ENCODE data around the gene RBMS1.

RBMS1 gene

DNA sequence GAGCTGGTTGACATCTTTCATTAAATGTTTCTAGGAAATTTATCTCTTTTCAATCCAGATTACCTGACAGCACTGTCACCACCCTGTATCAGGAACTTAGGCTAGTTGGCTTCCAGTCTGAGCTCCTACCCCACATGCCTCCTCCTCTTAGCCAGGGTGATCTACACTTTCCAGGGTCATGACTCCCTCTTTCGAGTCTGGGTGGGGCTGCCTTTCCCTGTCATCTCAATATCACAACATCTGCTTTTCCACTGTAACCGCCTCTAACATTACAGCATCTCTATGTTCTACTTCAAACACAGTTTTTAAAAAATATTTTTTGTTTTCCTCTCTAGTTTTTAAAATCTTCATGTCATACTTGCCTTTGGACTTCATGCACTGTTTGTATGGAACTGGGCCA, 129.2 kb downstream of the RBMS1 start:
- TF ChIP-seq, protein P1, sequence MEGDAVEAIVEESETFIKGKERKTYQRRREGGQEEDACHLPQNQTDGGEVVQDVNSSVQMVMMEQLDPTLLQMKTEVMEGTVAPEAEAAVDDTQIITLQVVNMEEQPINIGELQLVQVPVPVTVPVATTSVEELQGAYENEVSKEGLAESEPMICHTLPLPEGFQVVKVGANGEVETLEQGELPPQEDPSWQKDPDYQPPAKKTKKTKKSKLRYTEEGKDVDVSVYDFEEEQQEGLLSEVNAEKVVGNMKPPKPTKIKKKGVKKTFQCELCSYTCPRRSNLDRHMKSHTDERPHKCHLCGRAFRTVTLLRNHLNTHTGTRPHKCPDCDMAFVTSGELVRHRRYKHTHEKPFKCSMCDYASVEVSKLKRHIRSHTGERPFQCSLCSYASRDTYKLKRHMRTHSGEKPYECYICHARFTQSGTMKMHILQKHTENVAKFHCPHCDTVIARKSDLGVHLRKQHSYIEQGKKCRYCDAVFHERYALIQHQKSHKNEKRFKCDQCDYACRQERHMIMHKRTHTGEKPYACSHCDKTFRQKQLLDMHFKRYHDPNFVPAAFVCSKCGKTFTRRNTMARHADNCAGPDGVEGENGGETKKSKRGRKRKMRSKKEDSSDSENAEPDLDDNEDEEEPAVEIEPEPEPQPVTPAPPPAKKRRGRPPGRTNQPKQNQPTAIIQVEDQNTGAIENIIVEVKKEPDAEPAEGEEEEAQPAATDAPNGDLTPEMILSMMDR (IDR thresholded peaks at IDR 0.05; ENCODE audit: extremely low read depth, missing control alignments), result no peak

DNA sequence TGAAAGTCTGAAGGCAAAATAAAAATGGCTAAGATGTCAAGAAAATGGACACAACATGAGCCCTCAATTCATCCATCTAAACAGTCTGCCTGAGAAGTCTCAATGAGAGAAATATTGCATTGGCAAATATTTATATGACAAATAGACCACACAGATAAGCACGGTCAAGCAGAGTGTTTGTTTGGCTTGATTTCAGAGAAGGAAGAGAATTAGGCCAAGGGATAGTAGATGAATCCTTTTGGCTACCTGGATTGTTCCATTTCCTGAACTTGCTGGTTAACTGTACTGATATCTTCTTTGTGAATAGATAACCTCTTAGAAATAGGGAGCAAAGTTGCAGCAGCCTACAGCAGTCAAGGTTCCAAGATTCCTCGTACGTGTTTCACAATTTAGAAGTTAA, 129.6 kb downstream of the RBMS1 start:
- TF ChIP-seq, protein P1 (IDR thresholded peaks at IDR 0.05; ENCODE audit: extremely low read depth, missing control alignments), result no peak

More for the DNA sequence above, 129.2 kb downstream of the RBMS1 start:
- no peak for DNase-seq (ENCODE audit: low spot score)

DNA sequence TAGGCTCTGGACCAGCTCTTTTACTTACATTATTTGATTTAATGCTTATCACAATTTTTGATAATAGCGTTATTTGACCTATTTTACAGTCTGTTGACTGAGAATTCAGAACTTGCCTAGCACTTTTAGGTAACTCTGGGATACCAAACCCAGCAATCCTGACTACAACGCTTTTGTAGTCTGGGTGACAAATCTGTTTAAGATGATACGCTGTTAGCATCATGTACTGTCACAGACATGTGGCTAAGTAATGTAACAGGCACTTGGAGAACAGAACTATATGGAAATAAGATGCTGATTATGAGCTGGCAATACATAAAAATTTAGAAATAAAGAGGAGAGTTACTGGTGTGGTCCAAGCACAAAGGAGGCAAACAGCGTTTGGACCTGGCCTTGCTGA, 130.6 kb downstream of the RBMS1 start:
- DNase-seq (ENCODE audit: low spot score), result no peak
- TF ChIP-seq, protein P1 (IDR thresholded peaks at IDR 0.05; ENCODE audit: extremely low read depth, missing control alignments), result no peak

More for the DNA sequence above, 129.6 kb downstream of the RBMS1 start:
- no peak for DNase-seq (ENCODE audit: low spot score)

DNA sequence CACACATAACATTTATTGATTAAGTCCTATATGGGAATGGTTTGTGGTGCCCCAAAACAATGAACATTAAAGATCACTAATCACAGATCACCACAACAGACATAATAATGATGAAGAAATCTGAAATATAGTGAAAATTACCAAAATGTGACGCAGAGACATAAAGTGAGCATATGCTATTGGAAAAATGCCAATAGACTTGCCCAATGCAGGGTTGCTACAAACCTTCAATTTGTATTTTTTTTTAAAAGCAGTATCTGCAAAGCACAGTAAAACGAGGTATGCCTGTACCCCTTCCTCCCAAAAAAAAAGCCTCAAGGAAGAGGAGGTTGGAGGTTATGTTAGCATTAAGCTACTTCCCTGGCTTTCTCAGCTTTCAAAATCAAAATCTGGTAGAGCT, 131.1 kb downstream of the RBMS1 start:
- TF ChIP-seq, protein P1 (IDR thresholded peaks at IDR 0.05; ENCODE audit: extremely low read depth, missing control alignments), result no peak
- DNase-seq (ENCODE audit: low spot score), result no peak

DNA sequence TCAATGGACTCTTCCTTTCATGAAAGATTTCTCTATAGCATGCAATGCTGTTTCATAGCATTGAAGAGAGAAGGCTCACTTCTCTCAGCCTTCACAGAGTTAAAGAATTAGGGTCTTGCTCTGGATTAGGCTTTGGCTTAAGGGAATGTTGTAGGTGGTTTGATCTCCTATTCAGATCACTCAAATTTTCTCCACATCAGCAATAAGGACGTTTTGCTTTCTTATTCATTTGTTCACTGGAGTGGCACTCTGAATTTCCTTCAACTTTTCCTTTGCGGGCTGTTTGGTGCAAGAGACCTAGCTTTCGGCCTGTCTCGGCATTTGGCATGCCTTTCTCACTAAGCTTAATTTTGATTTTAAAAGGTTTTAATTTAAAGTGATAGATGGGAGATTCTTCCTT, 131.6 kb downstream of the RBMS1 start:
- TF ChIP-seq, protein P1 (IDR thresholded peaks at IDR 0.05; ENCODE audit: extremely low read depth, missing control alignments), result no peak
- DNase-seq (ENCODE audit: low spot score), result no peak

DNA sequence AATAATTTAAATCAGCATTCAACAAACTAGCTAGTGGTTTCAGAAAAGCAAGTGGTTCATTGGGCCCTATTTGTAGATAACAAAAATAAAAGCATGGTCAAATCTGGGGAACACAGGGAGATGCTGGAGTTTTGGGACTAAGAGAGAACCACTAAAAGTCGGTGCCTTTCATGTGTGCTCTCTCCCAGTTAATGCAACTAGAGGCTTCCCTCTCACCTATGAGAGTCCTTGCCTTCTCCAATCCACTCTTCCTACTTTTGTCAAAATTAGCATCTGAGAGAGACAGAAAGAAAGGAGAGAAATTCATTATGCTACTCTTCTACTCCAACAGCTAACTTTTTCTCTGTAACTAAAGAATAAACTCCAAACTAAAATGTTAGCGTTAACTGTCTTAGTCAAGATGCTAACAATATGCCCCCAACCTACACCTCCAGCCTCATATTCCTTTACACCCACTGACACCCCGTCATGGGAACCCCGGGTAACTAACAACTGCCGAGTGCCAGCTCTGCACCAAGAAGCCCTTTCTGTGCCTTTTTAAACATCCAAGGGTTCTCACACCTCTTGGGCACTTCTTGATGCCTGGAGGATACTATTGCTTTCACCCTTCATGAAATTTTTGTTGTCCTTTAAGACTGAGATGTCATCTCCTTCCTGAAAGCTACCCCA, 133.4 kb downstream of the RBMS1 start:
- TF ChIP-seq, protein P1 (IDR thresholded peaks at IDR 0.05; ENCODE audit: extremely low read depth, missing control alignments), result no peak
- no peak for DNase-seq (ENCODE audit: low spot score)

DNA sequence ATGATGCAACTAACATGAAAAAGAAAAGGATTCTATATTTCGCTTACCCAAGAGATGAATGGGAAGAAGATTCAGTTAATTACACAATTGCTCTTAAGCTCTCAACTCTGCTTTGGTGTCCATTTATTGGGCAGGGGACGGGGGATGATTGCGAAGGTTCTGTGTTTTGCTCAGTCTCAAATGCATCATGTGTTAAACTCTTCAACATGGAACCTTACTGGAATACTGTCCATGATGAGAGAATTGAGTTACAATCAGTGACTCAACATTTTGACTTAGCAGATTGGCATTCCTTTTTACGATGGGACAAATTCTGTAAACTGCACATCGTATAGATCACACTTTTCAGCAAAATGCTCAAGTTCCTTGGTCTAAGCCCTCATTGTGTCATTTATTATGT, 135.6 kb downstream of the RBMS1 start:
- TF ChIP-seq, protein P1 (IDR thresholded peaks at IDR 0.05; ENCODE audit: extremely low read depth, missing control alignments), result no peak
- no peak for DNase-seq (ENCODE audit: low spot score)
